ENCODE results near the gene RPL4. TPM values are rescaled to one million over a fixed set of nuclear protein-coding genes. Genes with fewer than 3 reads are reported as not detected.

Gene RPL4
- total and polyA plus RNA-seq, 10 of the 15 experiments (the other 5 are each of a cell fraction or from before 2014, with no cell fraction given) = 2,004 to 8,888 (median 4,667) TPM

- TF ChIP-seq ZNF592 (IDR thresholded peaks at IDR 0.05) = no peak
- TF ChIP-seq SMARCA5 (IDR thresholded peaks at IDR 0.05) = no peak
- TF ChIP-seq MTA2 (IDR thresholded peaks at IDR 0.05; ENCODE audit: low read depth) = no peak
- no peak for TF ChIP-seq EED (IDR thresholded peaks at IDR 0.05; ENCODE audit: low read depth)
- no peak for TF ChIP-seq ZBTB40 (IDR thresholded peaks at IDR 0.05; ENCODE audit: borderline replicate concordance)
- no peak for TF ChIP-seq EGR1 (IDR thresholded peaks at IDR 0.05; ENCODE audit: borderline replicate concordance in 1 of 2, low read depth in 2 of 2, low read length in 2 of 2)
- no peak for TF ChIP-seq RELA (IDR thresholded peaks at IDR 0.05; ENCODE audit: borderline replicate concordance, partially characterized antibody)
- TF ChIP-seq BMI1 (IDR thresholded peaks at IDR 0.05; ENCODE audit: borderline replicate concordance) = no peak
These were observed 51.6 kb downstream of the RPL4 start (continued) for GRCh38 chr15:66452971-66453580.

Measured in GM12878 (cell line).